DMS 273 (cell line): ENCODE data around the gene GRK5.

ENCODE experiments used
- DNase-seq: peaks from one replicate; lab custom pipeline; 2025; ENCODE audit not compliant: unreplicated experiment; lab: John Stamatoyannopoulos, UW

The GRK5 gene

DNA sequence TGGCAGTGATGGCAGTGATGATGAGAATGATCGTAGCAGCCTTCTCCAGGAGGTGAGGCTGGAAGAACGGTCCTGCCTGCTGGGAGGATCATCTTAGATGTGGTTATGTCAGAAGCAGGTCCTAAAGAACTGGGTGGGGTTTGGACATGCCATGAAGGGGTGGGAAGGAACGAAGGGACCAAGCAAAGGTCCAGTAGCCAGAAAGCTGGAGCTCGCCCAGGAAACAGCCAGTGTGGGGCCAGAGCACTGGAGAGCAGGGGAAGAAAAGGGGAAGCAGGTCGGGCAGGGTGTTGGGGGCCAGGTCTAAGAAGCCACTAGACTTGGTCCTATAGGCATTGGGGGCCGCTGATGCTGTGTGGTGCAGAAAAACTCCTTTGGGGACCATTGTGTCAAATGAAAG, 207.8 kb downstream of the GRK5 start:
- DNase-seq = no peak

DNA sequence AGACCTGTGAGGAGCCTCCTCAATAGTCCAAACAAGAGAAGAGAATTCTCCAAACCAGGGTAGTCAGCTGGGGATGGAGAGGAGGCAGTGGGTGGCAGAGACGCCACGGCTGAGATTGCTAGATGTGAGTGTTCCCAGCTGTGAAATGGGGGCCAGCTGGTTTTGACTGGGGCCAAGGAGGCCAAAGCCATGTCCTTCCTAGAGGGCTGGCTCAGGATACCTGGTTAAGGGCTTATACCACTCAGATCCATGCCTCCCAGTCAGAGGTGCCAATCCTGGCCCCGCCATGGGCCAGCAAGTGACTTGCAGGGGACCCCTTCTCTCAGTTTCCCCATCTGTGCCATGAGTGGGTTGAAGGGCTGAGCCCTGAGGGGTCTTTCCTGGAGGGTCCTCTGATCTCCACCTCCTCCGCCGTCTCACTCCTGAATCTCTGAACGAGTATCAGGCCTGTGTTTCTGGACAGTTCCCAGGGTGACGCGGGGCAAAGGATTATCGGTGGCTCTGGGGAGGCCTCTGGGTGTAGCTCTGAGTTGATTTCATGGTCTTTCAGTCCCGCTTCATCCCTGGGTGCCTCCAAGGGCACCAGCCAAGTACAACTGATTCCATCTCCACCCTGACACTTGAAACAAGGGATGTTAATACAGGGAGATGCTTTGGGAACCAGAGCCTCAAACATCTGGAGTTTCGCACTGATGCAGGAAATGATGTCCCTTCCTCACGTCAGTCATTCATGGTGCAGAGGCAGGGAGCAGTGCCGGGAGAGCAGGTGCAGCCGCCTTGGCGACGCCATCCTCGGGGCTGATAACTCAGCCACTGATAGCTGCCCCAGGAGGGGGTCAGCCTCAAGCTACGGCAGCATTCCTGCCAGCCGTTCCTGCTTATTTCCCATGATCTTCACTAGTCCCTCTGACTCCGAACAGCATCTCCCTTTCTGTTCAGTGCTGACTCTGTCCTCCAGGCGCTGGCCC, 208.4 kb downstream of the GRK5 start:
- DNase-seq = no peak

DNA sequence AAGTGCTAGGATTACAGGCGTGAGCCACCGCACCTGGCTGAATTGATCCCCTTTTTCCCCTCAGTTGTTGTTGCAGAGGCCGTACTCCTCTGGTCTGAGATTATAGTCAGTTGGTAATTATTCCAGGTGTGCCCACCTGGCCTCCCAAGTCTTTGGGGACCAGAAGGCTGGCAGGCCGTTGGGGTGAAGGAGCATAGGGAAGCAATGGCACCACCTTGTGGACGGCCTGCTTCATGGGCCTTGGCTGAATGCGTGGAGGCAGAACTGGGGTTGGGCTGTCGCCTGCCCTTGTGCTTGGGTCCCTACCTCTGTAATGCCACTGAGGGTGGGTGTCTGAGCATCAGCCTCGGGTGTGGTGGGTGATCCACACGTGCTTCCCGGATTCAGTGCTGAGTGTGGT, 209.5 kb downstream of the GRK5 start:
- DNase-seq = peak; percentile 72

DNA sequence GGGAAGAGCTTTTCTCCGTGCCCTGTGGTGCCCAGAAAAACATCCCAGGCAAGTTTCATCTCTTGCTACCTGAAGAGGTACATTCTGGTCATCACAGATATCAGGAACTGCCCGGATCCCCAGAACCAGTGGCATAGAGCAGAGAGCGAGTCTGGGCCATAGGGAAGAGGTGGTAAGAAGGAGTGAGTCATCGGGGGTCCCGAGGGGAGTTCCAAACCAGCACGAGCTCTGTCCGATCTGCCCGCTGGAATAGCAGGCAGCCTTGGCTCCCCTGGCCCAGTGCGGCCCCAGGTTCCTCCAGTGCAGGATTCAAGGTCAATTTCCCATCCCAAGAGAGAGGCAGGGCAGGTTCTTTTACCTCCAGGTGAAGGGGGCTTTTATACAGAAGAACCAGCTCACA, 210.5 kb downstream of the GRK5 start:
- DNase-seq = no peak

DNA sequence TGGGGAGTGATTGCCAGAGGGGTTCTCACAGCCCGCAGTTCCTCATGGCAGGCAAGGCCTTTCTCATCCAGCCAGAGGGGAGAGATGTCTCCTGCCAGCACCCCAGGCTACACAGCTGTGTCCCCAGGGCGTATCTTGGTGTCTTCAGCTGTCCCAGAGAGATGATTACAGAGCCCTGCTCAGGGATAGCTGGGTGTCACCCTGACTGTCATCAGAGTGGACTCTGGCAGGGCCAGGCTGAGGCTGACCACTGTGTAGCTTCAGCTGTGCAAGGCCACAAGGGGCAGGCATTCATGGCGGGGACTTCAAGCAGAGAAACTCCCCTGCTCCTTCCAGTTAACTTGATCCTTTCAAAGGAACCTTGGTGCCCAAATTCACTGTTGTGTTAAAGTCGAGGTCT, 211.0 kb downstream of the GRK5 start:
- DNase-seq = no peak

GRCh38 chr10:119419931-119420330, 212.6 kb downstream of the GRK5 start:
- DNase-seq = no peak

DNA sequence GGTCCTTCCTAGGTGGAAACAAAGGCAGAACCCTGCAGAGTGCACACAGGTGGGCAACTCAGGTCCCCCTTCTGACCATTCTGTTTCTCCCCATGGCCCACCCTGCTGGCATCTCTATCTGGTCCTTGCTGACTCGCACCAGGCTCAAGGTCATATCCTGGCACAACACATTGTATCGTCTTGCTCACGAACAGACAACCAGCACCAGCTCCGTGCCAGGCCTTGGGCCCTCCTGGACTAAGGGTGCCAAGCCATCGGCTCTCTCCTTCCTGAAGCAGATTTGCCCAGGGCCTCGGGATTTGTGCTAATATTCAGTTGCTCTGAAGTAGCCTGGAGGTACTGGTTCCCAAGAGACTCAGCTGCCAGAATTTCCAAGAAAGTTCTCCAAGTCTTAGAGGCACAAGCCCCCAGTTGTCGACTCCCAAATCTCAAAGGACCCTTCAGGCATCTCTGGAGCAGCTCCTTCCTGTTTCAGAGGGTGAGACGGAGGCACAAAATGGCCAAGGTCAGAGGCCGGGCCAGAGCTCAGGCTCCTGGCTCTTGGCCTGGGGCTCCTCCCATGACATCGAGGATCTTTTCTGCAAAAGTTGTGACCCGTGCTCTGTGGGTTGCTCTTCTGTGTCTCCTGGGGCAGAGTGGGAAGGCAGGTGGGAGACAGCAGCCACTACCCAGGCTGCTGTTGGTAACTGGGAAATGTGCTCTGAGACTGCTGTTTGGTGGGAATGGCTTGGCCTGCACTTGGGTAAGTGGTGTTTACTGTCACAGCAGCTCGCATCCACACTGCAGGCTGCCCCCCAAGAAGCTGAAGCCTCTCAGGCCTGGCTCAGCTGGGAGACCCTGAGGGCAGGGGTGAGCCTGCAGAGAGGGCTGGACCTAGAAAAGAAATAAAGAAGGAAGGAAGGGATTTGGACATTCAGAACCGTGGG, 213.8 kb downstream of the GRK5 start:
- no peak for DNase-seq

- peak; percentile 61 for DNase-seq
Measured at GRCh38 chr10:119421891-119422681, 214.7 kb downstream of the GRK5 start.

DNA sequence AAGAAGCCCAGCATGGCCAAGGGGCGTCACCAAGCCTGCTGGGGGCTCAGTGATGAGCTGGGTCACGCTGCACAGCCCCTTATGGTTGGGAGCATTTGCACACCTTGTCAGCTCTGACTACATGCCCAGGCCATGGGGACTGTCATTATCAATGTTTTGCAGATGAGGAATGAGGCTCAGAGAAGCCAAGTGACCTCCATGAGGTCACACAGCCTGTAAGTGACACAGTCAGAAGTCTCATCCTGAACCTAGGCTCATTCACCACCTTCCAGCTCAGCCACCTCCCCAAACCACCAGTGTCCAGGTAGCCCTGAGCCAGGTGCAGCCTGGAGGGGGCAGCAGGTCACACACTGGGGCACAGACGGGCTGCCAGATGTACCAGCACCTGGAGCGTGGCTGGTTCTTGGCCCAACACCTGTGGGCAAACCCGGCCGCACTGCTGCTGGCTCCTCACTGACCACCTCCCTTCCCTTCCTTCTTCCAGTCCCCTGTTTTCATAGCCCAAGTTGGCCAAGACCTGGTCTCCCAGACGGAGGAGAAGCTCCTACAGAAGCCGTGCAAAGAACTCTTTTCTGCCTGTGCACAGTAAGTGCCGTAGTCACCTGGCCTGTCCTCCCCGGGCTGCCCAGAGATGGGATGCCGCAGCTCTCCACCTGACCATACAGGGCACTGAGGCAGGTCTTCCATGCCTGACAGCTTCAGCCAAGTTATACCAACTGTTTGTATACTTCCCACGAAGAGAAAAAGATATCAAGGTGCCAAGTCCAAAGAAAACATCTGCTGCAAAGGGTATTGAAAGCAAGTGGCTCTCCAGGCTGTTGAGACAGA, 215.5 kb downstream of the GRK5 start:
- DNase-seq = no peak

GRCh38 chr10:119423510-119424257, 216.3 kb downstream of the GRK5 start:
- no peak for DNase-seq

GRCh38 chr10:119424258-119424975, 217.0 kb downstream of the GRK5 start:
- no peak for DNase-seq

DNA sequence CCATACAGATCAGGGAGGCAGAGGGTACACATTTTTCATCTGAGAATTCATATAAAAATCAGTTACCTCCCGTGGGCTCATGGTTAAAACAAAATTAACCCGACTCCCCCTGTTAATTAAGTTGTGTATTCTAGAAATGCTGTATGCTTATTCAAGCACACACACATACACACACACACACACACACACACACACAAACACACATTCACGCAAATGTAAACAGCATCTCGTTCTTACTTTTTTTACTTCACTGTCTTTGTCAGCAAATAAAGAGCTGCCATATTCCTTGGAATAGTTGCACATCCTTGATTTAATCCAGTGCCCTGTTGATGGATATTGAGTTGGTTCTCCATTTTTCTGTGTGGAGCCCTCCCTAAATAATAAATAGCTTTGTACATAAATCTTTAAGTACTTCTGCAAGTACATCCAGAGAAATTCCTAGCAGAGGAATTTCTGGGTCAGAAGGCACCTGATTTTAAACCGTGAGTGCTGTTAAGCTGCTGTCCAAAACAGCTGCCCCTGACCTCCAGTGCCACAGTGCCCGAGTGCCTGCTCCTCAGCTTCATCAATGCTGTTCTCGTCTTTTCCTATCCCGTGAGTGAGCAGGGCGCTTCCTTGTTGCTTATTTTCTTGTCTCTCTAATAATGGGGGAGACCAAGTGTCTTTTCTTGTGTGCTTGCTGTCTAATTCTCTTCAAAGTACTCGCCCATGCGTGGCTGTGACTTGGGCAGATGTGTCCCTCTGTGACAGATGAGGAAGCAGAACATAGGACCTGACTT, 217.9 kb downstream of the GRK5 start:
- DNase-seq = no peak

DNA sequence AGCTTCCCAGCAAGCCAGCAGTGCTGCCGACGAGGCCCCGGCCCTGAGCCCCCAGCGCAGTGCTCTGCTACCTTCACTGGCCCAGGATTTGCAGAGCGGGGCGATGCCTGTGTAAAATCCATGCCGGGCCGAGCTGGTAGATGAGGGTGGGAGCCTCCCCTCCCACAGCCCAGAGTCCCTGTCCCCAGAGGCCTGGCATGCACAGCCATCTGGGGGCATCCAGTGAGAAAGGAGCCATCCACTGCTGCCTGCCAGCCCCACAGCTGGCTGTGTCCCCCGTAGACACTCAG, 218.5 kb downstream of the GRK5 start:
- no peak for DNase-seq

DNA sequence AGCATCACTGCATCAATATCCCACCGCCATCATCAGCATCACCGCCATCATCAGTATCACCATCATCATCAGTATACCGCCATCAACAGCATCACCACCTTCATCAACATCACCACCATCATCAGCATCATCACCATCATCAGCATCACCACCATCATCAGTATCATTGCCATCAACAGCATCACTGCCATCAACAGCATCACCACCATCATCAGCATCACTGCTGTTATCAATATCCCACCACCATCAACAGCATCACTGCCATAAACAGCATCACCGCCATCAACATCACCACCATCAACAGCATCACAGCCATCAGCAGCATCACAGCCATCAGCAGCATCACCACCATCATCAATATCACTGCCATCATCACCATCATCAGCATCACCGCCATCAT, 219.3 kb downstream of the GRK5 start:
- no peak for DNase-seq

DNA sequence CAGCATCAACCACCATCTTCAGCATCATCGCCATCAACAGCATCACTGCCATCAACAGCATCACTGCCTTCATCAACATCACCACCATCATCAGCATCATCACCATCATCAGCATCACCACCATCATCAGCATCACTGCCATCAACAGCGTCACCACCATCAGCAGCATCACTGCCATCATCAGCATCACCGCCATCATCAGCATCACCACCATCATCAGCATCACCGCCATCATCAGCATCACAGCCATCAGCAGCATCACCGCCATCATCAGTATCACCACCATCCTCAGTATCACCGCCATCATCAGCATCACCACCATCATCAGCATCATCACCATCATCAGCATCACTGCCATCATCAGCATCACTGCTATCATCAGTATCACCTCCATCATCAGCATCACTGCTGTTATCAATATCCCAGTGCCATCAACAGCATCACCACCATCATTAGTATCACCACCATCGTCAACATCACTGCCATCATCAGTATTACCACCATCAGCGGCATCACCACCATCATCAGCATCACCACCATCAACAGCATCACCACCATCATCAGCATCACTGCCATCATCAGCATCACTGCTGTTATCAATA, 220.0 kb downstream of the GRK5 start:
- no peak for DNase-seq

DNA sequence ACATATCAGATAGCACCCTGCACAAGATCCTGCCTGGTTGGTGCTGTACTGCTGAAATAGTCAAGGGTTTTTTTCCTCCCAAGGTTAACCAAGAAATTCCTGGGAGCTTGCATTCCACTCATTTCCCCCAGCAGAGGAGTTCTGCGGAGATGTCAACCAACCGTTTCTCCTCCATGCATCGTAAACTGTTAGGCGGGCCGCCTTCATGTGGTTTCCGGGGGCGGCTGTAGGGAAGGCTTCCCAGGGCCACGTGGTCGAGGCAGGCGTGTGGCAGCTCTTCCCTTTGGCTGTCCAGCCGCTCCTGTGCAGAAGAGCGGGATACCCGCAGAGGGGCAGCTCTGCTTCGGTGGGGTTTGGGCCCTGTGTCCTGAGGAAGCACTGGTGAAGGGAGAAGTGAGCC, 221.4 kb downstream of the GRK5 start:
- no peak for DNase-seq

DNA sequence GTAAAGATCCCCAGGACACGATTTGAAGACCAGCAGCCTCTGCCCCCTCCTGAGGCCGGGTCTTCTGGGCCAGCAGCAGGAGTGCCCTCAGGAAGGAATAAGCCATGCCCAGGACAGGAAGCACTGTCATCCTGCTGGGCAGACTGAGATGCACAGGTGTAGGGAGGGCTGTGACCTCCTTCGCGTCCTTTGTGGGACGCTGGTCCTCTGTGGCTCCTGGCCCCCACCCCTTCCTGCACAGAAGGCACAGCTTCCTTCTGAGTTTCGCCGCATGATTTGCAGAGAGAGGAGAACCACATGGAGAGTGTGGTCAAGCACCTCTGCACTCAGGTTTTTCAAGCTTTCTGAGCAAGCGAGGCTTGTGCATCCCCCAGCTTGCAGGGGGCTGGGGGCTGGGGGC, 222.4 kb downstream of the GRK5 start:
- DNase-seq = no peak
